Urinary bladder (tissue), 4 donors: Measurements from ENCODE around the gene REEP1. TPM values are rescaled to one million over a fixed set of nuclear protein-coding genes. Genes with fewer than 3 reads are reported as not detected.
"Not testable (repeated sequence)": the region's sequence is repeated elsewhere in the genome, so short reads cannot be mapped to it uniquely, and the experiment has no call there.

ENCODE experiments used
- DNase-seq: peaks from one replicate; pipeline ENCODE4 v3.0.0-alpha.2; 2015; ENCODE audit errors: extremely low spot score
- H3K27ac ChIP-seq: one replicate; pipeline ENCODE4 v1.5.1; 2013; ENCODE audit warnings: low read depth, mild to moderate bottlenecking, moderate library complexity
- H3K36me3 ChIP-seq: one replicate; pipeline ENCODE4 v1.6.1; 2013; ENCODE audit warnings: mild to moderate bottlenecking, moderate library complexity; ENCODE audit not compliant: insufficient read depth
- H3K4me1 ChIP-seq: one replicate; pipeline ENCODE4 v1.6.1; 2013; ENCODE audit warnings: mild to moderate bottlenecking, moderate library complexity; ENCODE audit not compliant: insufficient read depth
- H3K4me3 ChIP-seq: one replicate; pipeline ENCODE4 v1.5.1; 2013; ENCODE audit warnings: low read depth, low read length
- WGBS: extraction: QIAGEN DNeasy Blood & Tissue Kit; methylation state at CpG from one replicate; pipeline ENCODE4 v1.1.7; 2013; 5-methylcytosine and 5-hydroxymethylcytosine counted together
- polyA plus RNA-seq: library from polyadenylated mRNA; stranded (reverse); fragments of 200-250 nt; gene quantifications from one replicate; pipeline ENCODE4 v1.2.3, GENCODE V29; 2013
- total RNA-seq: library from RNA; depleted of rRNA; stranded (reverse); fragments of >200 nt; gene quantifications from one replicate; pipeline ENCODE4 v1.2.3, GENCODE V29; 2014
- donor health status: healthy with polysubstance abuse.
- donor health status: healthy.

REEP1 gene
- total and polyA plus RNA-seq, 2 donors: 21.9 to 39.5 TPM

DNA sequence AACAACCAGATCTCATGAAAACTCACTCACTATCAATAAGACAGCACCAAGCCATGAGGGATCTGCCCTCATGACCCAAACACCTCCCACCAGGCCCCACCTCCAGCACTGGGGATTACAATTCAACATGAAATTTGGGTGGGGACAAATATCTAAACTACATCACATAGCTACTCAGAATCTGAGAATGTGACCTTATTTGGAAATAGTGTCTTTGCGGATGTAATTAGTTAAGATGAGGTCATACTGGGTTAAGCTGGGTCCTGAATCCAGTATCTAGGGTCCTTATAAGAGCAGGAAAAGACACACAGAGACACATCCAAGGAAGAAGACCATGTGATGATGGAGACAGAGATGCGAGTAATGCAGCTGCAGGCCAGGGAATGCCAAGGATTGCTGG lies 27.5 kb upstream of the REEP1 start:
- H3K36me3 ChIP-seq: no peaks in the 10 kb centered on the region
- H3K4me3 ChIP-seq: no peak overlapping the region
- WGBS: 85% methylated on average over 2 of the region's 2 CpGs
- DNase-seq: no peak
- H3K27ac ChIP-seq: no peak overlapping the region
- H3K4me1 ChIP-seq: no peaks in the 10 kb centered on the region

DNA sequence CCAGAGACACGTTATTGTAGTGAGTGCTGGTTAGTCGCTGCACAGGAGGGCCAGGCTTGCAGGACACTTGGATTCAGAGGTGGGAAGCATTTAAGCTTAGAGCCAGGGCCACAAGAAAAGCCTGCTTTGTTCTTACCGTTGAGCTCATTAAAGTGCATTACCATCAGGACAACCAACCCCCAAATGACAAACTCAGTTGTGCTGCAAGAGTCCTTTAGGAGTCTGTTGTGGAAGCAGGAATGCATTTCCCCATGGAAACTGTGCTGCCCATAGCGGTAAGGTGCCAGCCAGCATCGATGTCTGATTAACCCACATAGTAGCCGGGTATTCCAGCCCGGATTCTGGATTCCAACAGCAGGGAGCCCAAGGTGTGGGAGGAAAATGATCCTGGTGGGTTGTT lies 23.4 kb upstream of the REEP1 start:
- H3K27ac ChIP-seq: no peak overlapping the region
- no peak for DNase-seq
- WGBS: 46% methylated on average over 7 of the region's 7 CpGs
- no peaks in the 10 kb centered on the region for H3K36me3 ChIP-seq
- H3K4me3 ChIP-seq: no peak overlapping the region
- H3K4me1 ChIP-seq: no peaks in the 10 kb centered on the region

- no peaks in the 10 kb centered on the region for H3K4me1 ChIP-seq
- 80% methylated on average over 3 of the region's 3 CpGs for WGBS
These were observed 21.5 kb upstream of the REEP1 start for GRCh38 chr2:86358957-86359356.

DNA sequence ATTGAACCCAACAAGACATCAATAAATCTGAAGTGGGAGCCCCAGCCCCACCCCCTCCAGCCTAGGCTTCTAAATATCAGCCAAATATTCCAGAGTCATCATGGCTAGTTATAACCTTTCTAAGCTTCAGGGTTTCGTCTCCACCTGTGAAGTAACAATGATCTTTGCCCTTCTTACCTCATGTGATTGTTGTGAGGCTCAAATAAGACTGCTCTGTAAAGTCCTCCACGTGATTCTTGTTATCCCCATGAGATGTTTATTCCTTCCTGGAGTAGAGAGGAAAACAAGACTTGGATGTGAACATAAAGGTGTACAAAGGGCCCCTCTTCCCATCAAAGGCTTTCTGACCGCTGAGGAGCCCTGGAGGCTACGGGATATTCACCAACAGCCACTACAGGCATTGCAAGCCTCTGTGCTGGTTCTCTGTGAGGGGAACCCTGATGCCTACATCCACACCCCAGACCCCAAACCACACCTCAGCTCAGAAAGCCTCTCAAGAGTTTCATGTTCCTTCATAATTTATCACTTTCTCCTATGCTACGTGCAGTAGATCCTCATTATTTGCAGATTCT lies 20.1 kb upstream of the REEP1 start:
- H3K4me3 ChIP-seq: no peak overlapping the region
- no peaks in the 10 kb centered on the region for H3K36me3 ChIP-seq
- WGBS: 74% methylated on average over 5 of the region's 5 CpGs
- H3K4me1 ChIP-seq: no peaks in the 10 kb centered on the region
- DNase-seq: no peak
- H3K27ac ChIP-seq: no peak overlapping the region

More at GRCh38 chr2:86358957-86359356, 21.5 kb upstream of the REEP1 start:
- no peak overlapping the region for H3K27ac ChIP-seq
- H3K4me3 ChIP-seq: no peak overlapping the region
- H3K36me3 ChIP-seq: no peaks in the 10 kb centered on the region
- DNase-seq: no peak

DNA sequence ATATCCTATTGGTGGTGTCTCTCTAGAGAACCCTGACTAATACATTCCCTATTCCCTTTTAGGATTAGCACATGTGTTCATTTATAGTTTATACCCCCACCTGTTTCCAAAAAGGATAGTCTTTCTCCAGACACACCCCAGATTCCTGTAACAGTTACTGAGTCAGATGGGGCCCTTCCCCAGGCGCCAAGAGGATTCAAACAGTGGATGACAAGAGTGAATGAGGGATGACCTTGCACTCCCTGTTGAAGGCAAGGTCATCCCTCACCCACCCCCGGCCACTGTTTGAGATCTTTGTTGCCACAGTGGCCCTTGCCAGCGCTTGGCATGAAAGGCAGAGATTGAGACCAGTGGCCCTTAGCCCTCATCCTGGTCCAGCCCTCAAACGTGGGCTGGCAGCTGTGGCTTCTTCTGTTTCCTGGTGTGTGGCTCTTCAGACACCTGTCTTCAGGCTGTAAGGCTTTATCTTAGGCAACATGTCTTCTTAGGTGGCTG lies 15.3 kb upstream of the REEP1 start:
- WGBS: 85% methylated on average over 4 of the region's 4 CpGs
- Histone ChIP-seq H3K36me3 (no peaks in the 10 kb centered on the region), H3K27ac (no peak overlapping the region), H3K4me3 (no peak overlapping the region), H3K4me1 (no peaks in the 10 kb centered on the region)
- DNase-seq: no peak

- H3K36me3 ChIP-seq: no peaks in the 10 kb centered on the region
- no peak for DNase-seq
- no peak overlapping the region for H3K27ac ChIP-seq
- no peaks in the 10 kb centered on the region for H3K4me1 ChIP-seq
- WGBS: 89% methylated on average over 8 of the region's 8 CpGs
- H3K4me3 ChIP-seq: no peak overlapping the region
These were observed 14.8 kb upstream of the REEP1 start for GRCh38 chr2:86352137-86352726.

DNA sequence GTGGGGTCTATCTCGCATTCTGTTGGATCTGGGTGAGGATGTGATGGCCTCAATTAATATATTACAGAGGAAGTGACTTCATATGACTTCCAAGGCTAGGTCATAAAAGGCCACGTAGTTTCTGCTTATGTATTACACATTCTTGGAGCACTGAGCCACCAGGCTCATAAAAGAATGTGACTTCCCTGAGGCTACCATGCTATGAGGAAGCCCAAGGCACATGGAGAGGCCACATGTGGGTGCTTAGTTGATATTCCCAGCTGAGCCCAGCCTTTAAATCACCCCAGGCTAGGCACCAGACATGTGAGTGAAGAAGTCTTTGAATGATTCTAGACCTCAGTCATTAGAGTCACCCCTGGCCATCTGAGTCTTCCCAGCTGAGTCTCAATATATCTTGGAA lies 13.3 kb upstream of the REEP1 start:
- DNase-seq: no peak
- Histone ChIP-seq H3K27ac (no peak overlapping the region), H3K4me1 (no peaks in the 10 kb centered on the region), H3K36me3 (no peaks in the 10 kb centered on the region), H3K4me3 (no peak overlapping the region)
- 81% methylated on average over 2 of the region's 2 CpGs for WGBS

GRCh38 chr2:86347401-86347800 lies 10.0 kb upstream of the REEP1 start:
- WGBS: 81% methylated on average over 7 of the region's 7 CpGs
- Histone ChIP-seq H3K4me3 (no peak overlapping the region), H3K27ac (no peak overlapping the region), H3K36me3 (no peaks in the 10 kb centered on the region), H3K4me1 (no peaks in the 10 kb centered on the region)
- DNase-seq: no peak

DNA sequence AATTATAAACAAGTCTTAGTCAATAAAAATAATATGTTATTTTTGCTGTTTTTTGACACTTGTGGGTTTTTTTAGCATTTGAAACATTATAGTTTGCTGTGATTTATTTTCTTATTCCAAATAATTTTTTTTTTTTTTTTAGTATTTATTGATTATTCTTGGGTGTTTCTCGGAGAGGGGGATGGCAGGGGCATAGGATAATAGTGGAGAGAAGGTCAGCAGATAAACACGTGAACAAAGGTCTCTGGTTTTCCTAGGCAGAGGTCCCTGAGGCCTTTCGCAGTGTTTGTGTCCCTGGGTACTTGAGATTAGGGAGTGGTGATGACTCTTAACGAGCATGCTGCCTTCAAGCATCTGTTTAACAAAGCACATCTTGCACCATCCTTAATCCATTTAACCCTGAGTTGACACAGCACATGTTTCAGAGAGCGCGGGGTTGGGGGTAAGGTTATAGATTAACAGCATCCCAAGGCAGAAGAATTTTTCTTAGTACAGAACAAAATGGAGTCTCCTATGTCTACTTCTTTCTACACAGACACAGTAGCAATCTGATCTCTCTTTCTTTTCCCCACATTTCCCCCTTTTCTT lies 8.5 kb upstream of the REEP1 start:
- WGBS: 62% methylated on average over 6 of the region's 6 CpGs
- not testable (repeated sequence) for H3K36me3 ChIP-seq, H3K27ac ChIP-seq, DNase-seq, H3K4me3 ChIP-seq, H3K4me1 ChIP-seq

DNA sequence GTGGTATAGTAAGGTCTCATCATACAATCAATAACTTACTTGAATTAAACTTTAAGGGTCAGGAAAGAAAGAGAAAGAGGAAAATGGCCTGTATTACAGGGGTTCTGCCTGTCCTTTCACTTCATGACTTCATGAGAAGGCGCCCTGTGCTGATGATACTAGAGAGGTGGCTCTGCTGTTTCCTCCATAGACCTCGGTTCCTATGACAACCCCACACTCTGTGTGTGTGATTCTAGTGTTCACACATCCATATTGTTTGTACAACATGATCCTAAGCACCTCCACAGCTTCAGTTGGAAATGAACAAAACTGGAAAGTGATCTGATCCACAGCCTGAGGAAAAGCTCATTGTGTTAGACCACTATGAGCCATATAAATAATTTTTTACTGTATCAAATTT lies 7.0 kb upstream of the REEP1 start:
- H3K4me1 ChIP-seq: no peaks in the 10 kb centered on the region
- no peaks in the 10 kb centered on the region for H3K36me3 ChIP-seq
- no peak overlapping the region for H3K4me3 ChIP-seq
- 70% methylated on average over 2 of the region's 2 CpGs for WGBS
- H3K27ac ChIP-seq: no peak overlapping the region
- DNase-seq: no peak

GRCh38 chr2:86342488-86342887 lies 5.1 kb upstream of the REEP1 start:
- DNase-seq: no peak
- H3K4me1 ChIP-seq: no peaks in the 10 kb centered on the region
- 84% methylated on average over 1 of the region's 1 CpG for WGBS

GRCh38 chr2:86341470-86341869 lies 4.0 kb upstream of the REEP1 start:
- no peaks in the 10 kb centered on the region for H3K4me1 ChIP-seq
- no peak for DNase-seq
- no peak overlapping the region for H3K4me3 ChIP-seq
- H3K27ac ChIP-seq: no peak overlapping the region
- H3K36me3 ChIP-seq: no peaks in the 10 kb centered on the region

More at GRCh38 chr2:86342488-86342887, 5.1 kb upstream of the REEP1 start:
- H3K4me3 ChIP-seq: no peak overlapping the region
- no peaks in the 10 kb centered on the region for H3K36me3 ChIP-seq
- H3K27ac ChIP-seq: no peak overlapping the region

DNA sequence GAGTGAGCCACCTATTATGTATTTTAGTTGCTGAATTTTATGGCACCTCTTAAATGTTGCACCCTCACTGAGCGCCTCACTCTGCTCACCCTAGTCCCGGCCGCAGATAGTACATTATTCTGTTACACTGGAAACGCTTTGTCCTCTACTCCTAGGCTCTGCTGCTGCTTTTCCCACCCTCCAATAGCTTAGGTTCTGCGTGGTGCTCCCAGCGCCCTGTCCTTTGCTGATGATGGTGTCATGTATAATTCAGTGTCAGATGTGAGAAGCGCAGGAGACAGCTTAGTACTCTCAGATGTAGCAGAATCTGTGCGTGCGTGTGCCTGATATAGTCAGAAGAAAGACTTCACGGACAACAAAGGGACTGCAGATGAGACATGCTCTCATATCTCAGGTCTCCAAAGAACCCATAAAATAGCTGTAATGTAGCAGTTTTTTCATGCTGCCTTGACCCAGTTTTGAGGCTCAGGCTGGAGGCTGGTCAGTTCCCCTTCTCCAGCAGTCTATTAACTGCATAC lies 1.4 kb upstream of the REEP1 start:
- WGBS: 79% methylated on average over 10 of the region's 10 CpGs
- no peak overlapping the region for H3K27ac ChIP-seq
- no peaks in the 10 kb centered on the region for H3K4me1 ChIP-seq
- DNase-seq: no peak
- H3K4me3 ChIP-seq: no peak overlapping the region
- no peaks in the 10 kb centered on the region for H3K36me3 ChIP-seq

DNA sequence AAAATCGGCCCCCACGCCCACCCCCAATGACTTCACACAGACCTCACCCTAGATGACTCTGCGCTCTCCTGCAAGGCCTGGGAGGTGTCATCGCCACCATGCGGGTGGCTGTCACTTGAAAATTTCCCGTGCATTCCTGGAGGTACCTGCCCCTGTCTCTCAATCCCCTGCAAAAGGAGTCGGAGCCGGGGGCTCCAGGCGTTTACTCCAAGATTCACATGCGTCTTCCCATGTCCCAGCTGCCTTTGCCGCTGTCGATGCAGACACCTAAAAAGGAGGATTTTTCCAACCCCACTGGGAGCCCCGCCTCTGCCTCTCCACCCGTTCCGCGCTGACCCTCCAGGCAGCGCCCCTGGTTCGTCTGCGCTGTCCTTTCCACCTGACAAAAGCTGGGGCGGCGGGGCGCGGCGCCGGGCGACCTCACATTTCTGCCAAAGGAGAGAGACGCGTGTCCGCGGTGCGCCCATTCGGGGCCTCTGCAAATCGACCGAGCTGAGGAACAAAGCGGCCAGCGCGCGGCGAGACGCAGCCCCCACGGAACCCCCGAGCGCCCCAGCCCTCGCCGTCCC lies 667 bp downstream of the REEP1 start:
- Histone ChIP-seq H3K27ac (no peak overlapping the region), H3K4me3 (peak overlapping the region; percentile 61), H3K36me3 (no peaks in the 10 kb centered on the region), H3K4me1 (no peaks in the 10 kb centered on the region)
- 1% methylated on average over 45 of the region's 45 CpGs for WGBS
- no peak for DNase-seq
